ENCODE data around the gene DHX40. TPM values are rescaled to one million over a fixed set of nuclear protein-coding genes. Genes with fewer than 3 reads are reported as not detected.

Gene DHX40
- polyA plus RNA-seq, 1 of the 3 experiments (the other 2 are of a cell fraction) = 33.8 TPM

DNA sequence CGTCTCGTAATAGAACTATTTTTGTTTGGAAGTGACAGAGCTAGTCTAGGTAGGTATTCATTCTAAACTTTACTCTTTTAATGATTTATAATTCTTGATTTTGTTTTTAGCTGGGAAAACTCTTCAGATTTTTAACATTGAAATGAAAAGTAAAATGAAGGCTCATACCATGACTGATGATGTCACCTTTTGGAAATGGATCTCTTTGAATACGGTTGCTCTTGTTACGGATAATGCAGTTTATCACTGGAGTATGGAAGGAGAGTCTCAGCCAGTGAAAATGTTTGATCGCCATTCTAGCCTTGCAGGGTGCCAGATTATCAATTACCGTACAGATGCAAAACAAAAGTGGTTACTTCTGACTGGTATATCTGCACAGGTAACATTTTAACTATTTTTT is 81.9 kb downstream of the DHX40 start:
- peaks cover 79% of the 10 kb centered on the region for H4K20me1 ChIP-seq (ENCODE audit: insufficient read depth)

DNA sequence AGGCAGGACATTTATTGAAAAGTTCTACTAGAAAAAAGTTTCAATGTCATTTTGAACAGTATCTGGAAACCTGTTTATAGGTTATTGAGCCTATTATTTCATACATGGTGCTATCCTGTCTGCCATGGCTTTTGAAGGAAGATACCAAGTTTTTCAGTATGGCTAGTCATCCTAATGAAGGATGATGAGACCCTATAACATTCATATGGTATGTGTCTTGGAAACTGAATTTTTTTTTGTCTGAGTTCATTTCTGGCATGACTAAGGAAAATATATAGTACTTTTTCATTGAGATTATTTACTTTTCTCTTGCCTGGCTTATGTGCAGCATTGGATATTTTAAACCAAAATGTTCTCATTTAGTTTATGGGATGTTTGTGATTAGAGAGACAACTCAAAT is 84.5 kb downstream of the DHX40 start:
- Histone ChIP-seq H3F3A (replicated peaks; ENCODE audit: insufficient read depth) (peaks cover 44% of the 10 kb centered on the region), H3K36me3 (replicated peaks in 1 of 2; ENCODE audit: control insufficient read depth in 1 of 2, insufficient read depth in 2 of 2, low read length in 1 of 2) (peaks cover 85 to 98% of the 10 kb centered on the region in 2 experiments), H3K9me3 (peaks cover 22% of the 10 kb centered on the region), H3K9ac (no peak overlapping the region), H3K27ac (ENCODE audit: low read depth in 2 of 2, low read length in 1 of 2) (no peak overlapping the region), H3K4me2 (no peak overlapping the region), H3K4me1 (ENCODE audit: control insufficient read depth in 1 of 2, insufficient read depth in 2 of 2, low read depth in 1 of 2, low read length in 1 of 2) (no peaks in the 10 kb centered on the region; a peak in 1 of 4 replicates), H3K27me3 (ENCODE audit: insufficient read depth) (no peaks in the 10 kb centered on the region), H3K9me2 (no peaks in the 10 kb centered on the region), H3K4me3 (ENCODE audit: low read depth in 2 of 2, low read length in 1 of 2) (no peak overlapping the region), H4K20me1 (ENCODE audit: insufficient read depth) (peaks cover 60% of the 10 kb centered on the region), H3K79me2 (ENCODE audit: insufficient read depth) (peaks cover 100% of the 10 kb centered on the region), H2AFZ (ENCODE audit: low read depth) (no peak overlapping the region)
- ChIA-PET CTCF (no interaction called here), POLR2A (no interaction called here)
- DNase-seq = no peak
- TF ChIP-seq RXRA (IDR thresholded peaks at IDR 0.05; ENCODE audit: borderline replicate concordance, low read depth) = no peak
- TF ChIP-seq, protein P1, sequence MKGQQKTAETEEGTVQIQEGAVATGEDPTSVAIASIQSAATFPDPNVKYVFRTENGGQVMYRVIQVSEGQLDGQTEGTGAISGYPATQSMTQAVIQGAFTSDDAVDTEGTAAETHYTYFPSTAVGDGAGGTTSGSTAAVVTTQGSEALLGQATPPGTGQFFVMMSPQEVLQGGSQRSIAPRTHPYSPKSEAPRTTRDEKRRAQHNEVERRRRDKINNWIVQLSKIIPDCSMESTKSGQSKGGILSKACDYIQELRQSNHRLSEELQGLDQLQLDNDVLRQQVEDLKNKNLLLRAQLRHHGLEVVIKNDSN (IDR thresholded peaks at IDR 0.05; ENCODE audit: borderline replicate concordance, low read depth) = no peak

More for the DNA sequence above, 81.9 kb downstream of the DHX40 start:
- ChIA-PET POLR2A (no interaction called here), CTCF (interaction anchor here (0.6 to 1.8 kb wide), 6 partner anchors 9 to 797 kb away, joined by 3 to 5 read pairs (median 4); partner anchors contain the start of gene CLTC)
- no peak overlapping the region for H3K9ac ChIP-seq
- H3K79me2 ChIP-seq (ENCODE audit: insufficient read depth) = peaks cover 100% of the 10 kb centered on the region
- H3K27me3 ChIP-seq (ENCODE audit: insufficient read depth) = no peaks in the 10 kb centered on the region
- H3K27ac ChIP-seq (ENCODE audit: low read depth in 2 of 2, low read length in 1 of 2) = no peak overlapping the region
- peaks cover 17% of the 10 kb centered on the region for H3K9me3 ChIP-seq
- H3K4me2 ChIP-seq = no peak overlapping the region
- no peak for TF ChIP-seq FOXJ3 (CRISPR knock-in tag; IDR thresholded peaks at IDR 0.05)
- TF ChIP-seq TAF1 (IDR thresholded peaks at IDR 0.05; ENCODE audit: borderline replicate concordance, low read depth, low read length) = no peak
- no peak for TF ChIP-seq CHD2 (IDR thresholded peaks at IDR 0.05; ENCODE audit: low read length, partially characterized antibody)
- no peak for TF ChIP-seq GABPA (IDR thresholded peaks at IDR 0.05; ENCODE audit: low read depth)
- TF ChIP-seq RAD21 (IDR thresholded peaks at IDR 0.05; ENCODE audit: low read length) = no peak
- no peak for TF ChIP-seq MEF2A (IDR thresholded peaks at IDR 0.05; ENCODE audit: borderline replicate concordance, low read depth)
- TF ChIP-seq YY1 (IDR thresholded peaks at IDR 0.05; ENCODE audit: low read depth) = no peak
- TF ChIP-seq RXRA (IDR thresholded peaks at IDR 0.05; ENCODE audit: borderline replicate concordance, low read depth) = no peak
- no peak for TF ChIP-seq FOSL2 (IDR thresholded peaks at IDR 0.05; ENCODE audit: borderline replicate concordance, low read depth)
- no peak for TF ChIP-seq FOXM1 (IDR thresholded peaks at IDR 0.05; ENCODE audit: low read depth)
- TF ChIP-seq EZH2phosphoT487 (IDR thresholded peaks at IDR 0.05; ENCODE audit: borderline replicate concordance, low read depth) = no peak
- no peak overlapping the region for H3K4me3 ChIP-seq (ENCODE audit: low read depth in 2 of 2, low read length in 1 of 2)
- no peaks in the 10 kb centered on the region for H3K9me2 ChIP-seq
- H3F3A ChIP-seq (replicated peaks; ENCODE audit: insufficient read depth) = peaks cover 49% of the 10 kb centered on the region
- peaks cover 2 to 7% of the 10 kb centered on the region in 2 experiments; a peak in 2 of 4 replicates for H3K4me1 ChIP-seq (ENCODE audit: control insufficient read depth in 1 of 2, insufficient read depth in 2 of 2, low read depth in 1 of 2, low read length in 1 of 2)
- no peak for DNase-seq
- H3K36me3 ChIP-seq (replicated peaks in 1 of 2; ENCODE audit: control insufficient read depth in 1 of 2, insufficient read depth in 2 of 2, low read length in 1 of 2) = peaks cover 86 to 91% of the 10 kb centered on the region in 2 experiments
- H2AFZ ChIP-seq (ENCODE audit: low read depth) = no peak overlapping the region
- 97% methylated on average over 6 of the region's 6 CpGs for WGBS (ENCODE audit: low lambda C conversion rate)

DNA sequence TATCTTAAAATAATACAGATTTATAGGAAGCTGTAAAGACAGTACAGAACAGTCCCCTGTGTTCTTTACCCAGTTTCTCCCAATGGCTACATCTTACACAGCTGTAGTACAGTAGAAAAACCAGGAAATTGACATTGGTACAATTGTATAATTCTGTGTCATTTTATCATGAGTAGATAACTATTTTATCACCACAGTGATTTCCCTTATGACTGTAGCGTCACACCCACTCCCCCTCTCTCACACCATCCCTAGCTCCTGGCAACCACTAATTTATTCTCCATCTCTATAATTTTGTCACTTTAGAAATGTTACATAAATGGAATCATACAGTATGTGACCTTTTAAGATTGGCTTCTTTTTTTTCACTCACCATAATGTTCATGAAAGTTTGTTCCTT is 85.2 kb downstream of the DHX40 start:
- no peaks in the 10 kb centered on the region for H3K9me2 ChIP-seq
- peaks cover 100% of the 10 kb centered on the region for H3K79me2 ChIP-seq (ENCODE audit: insufficient read depth)
- CTCF ChIA-PET = interaction anchor here (1.1 to 1.8 kb wide), 4 partner anchors 9 to 29 kb away, joined by 3 to 4 read pairs (median 3); no protein-coding TSS in a partner anchor
- H3K27me3 ChIP-seq (ENCODE audit: insufficient read depth) = no peaks in the 10 kb centered on the region
- peaks cover 52% of the 10 kb centered on the region for H4K20me1 ChIP-seq (ENCODE audit: insufficient read depth)
- H3K36me3 ChIP-seq (replicated peaks in 1 of 2; ENCODE audit: control insufficient read depth in 1 of 2, insufficient read depth in 2 of 2, low read length in 1 of 2) = peaks cover 85 to 98% of the 10 kb centered on the region in 2 experiments
- H2AFZ ChIP-seq (ENCODE audit: low read depth) = no peak overlapping the region
- no peaks in the 10 kb centered on the region for H3K4me1 ChIP-seq (ENCODE audit: control insufficient read depth in 1 of 2, insufficient read depth in 2 of 2, low read depth in 1 of 2, low read length in 1 of 2)
- no peak for DNase-seq
- WGBS (ENCODE audit: low lambda C conversion rate) = 100% methylated on average over 1 of the region's 1 CpG
- H3K9me3 ChIP-seq = peaks cover 22% of the 10 kb centered on the region
- no peak overlapping the region for H3K4me3 ChIP-seq (ENCODE audit: low read depth in 2 of 2, low read length in 1 of 2)
- TF ChIP-seq SMC3 (IDR thresholded peaks at IDR 0.05; ENCODE audit: low read depth, low read length) (no peak), FOSL2 (IDR thresholded peaks at IDR 0.05; ENCODE audit: borderline replicate concordance, low read depth) (no peak), MEF2A (IDR thresholded peaks at IDR 0.05; ENCODE audit: borderline replicate concordance, low read depth) (no peak), SIN3A (IDR thresholded peaks at IDR 0.05; ENCODE audit: borderline replicate concordance, low read depth, low read length) (no peak), RCOR1 (IDR thresholded peaks at IDR 0.05; ENCODE audit: low read length) (no peak)
- no peak overlapping the region for H3K27ac ChIP-seq (ENCODE audit: low read depth in 2 of 2, low read length in 1 of 2)
- POLR2A ChIA-PET = no interaction called here
- H3F3A ChIP-seq (replicated peaks; ENCODE audit: insufficient read depth) = peaks cover 37% of the 10 kb centered on the region
- no peak overlapping the region for H3K4me2 ChIP-seq
- no peak overlapping the region for H3K9ac ChIP-seq

Data from SK-N-SH (cell line).